Keratinocyte (primary cell): Measurements from ENCODE around the gene SLC38A2. TPM values are rescaled to one million over a fixed set of nuclear protein-coding genes. Genes with fewer than 3 reads are reported as not detected.

Experiments
- DNase-seq: peaks from one replicate; pipeline ENCODE4 v3.0.0-alpha.2; 2011; ENCODE audit warnings: low read depth, missing footprints, low spot score
- FAIRE-seq: peaks from 2 replicates; lab custom pipeline; 2011; peaks lifted over from hg19 to GRCh38; lab: Jason Lieb, UNC
- H2AFZ ChIP-seq: 2 replicates; pipeline ENCODE4 v1.6.0; 2012; ENCODE audit warnings: low read length, control low read depth, inconsistent platforms; ENCODE audit not compliant: control insufficient read depth
- H3K27ac ChIP-seq: 2 replicates; pipeline ENCODE4 v1.5.1; 2011; ENCODE audit warnings: low read length; ENCODE audit not compliant: control insufficient read depth, insufficient read depth
- H3K27me3 ChIP-seq: 3 replicates; pipeline ENCODE4 v1.6.0; 2011; ENCODE audit warnings: low read length; ENCODE audit not compliant: control insufficient read depth, insufficient read depth; ENCODE audit errors: extremely low read depth
- H3K36me3 ChIP-seq, 2 experiments: 2 replicates in 1 of 2; 3 replicates in 1 of 2; pipeline ENCODE4 v1.5.1; 2011; ENCODE audit warnings: low read length in 2 of 2, mild to moderate bottlenecking in 1 of 2; ENCODE audit not compliant: control insufficient read depth in 2 of 2, insufficient read depth in 2 of 2; ENCODE audit errors: extremely low read depth in 1 of 2
- H3K4me1 ChIP-seq: 3 replicates; pipeline ENCODE4 v1.5.1; 2011; ENCODE audit warnings: low read length; ENCODE audit not compliant: control insufficient read depth, insufficient read depth; ENCODE audit errors: extremely low read depth
- H3K4me2 ChIP-seq: 3 replicates; pipeline ENCODE4 v1.6.0; 2011; ENCODE audit warnings: low read depth, low read length; ENCODE audit not compliant: control insufficient read depth, insufficient read depth; ENCODE audit errors: extremely low read depth
- H3K4me3 ChIP-seq, 3 experiments: fragments of 200-600 bp in 1 of 3; sonication (generic) in 1 of 3; 2 replicates in 2 of 3; 3 replicates in 1 of 3; pipeline ENCODE4 v1.5.1; 2011 to 2016; ENCODE audit warnings: low read length in 3 of 3, mild to moderate bottlenecking in 3 of 3, control low read depth in 2 of 3, inconsistent platforms in 1 of 3, low read depth in 1 of 3, mixed read lengths in 1 of 3, mixed run types in 1 of 3, moderate library complexity in 1 of 3; ENCODE audit not compliant: control insufficient read depth in 2 of 3, insufficient read depth in 2 of 3; ENCODE audit errors: extremely low read depth in 1 of 3
- H3K79me2 ChIP-seq: 2 replicates; pipeline ENCODE4 v1.6.0; 2012; ENCODE audit warnings: low read length; ENCODE audit not compliant: control insufficient read depth, insufficient read depth
- H3K9ac ChIP-seq: 3 replicates; pipeline ENCODE4 v1.6.0; 2011; ENCODE audit warnings: low read length; ENCODE audit not compliant: control insufficient read depth, insufficient read depth; ENCODE audit errors: extremely low read depth
- H3K9me1 ChIP-seq: 3 replicates; pipeline ENCODE4 v1.6.0; 2011; ENCODE audit warnings: low read length; ENCODE audit not compliant: control insufficient read depth, insufficient read depth; ENCODE audit errors: extremely low read depth
- H3K9me3 ChIP-seq: 2 replicates; pipeline ENCODE4 v1.5.1; 2012; ENCODE audit warnings: low read depth, low read length; ENCODE audit not compliant: control insufficient read depth
- H4K20me1 ChIP-seq: 3 replicates; pipeline ENCODE4 v1.6.0; 2011; ENCODE audit warnings: low read length; ENCODE audit not compliant: control insufficient read depth, insufficient read depth; ENCODE audit errors: extremely low read depth
- CTCF ChIP-seq, 3 experiments: IDR thresholded peaks in 1 of 3; conservative IDR thresholded peaks in 1 of 3; optimal IDR thresholded peaks in 1 of 3; 2 replicates in 2 of 3; 3 replicates in 1 of 3; pipeline versions ENCODE3 to v1.5.1; 2011; ENCODE audit warnings: low read length in 3 of 3, mild to moderate bottlenecking in 3 of 3, moderate library complexity in 2 of 3, control low read depth in 1 of 3, inconsistent platforms in 1 of 3; ENCODE audit not compliant: insufficient read depth in 2 of 3; ENCODE audit errors: extremely low read depth in 1 of 3
- EZH2 ChIP-seq: IDR thresholded peaks from one replicate; pipeline ENCODE4 v1.6.1; 2012; ENCODE audit warnings: inconsistent platforms, mild to moderate bottlenecking, low read length, moderate library complexity
- dilution Hi-C: fragments of 300-500 bp; cut with MboI; formaldehyde crosslinking; loops from one replicate; pipeline ENCODE4 v1.7.0; 2020; ENCODE audit warnings: low sequenced_read_pairs; ENCODE audit not compliant: extremely low pct_ligation_motif_present
- polyA plus RNA-seq, 5 experiments: library from polyadenylated mRNA; depleted of rRNA in 3 of 5; stranded (reverse) in 3 of 5; stranded (forward) in 1 of 5; unstranded in 1 of 5; fragments of >200 nt; gene quantifications; 1 replicate in 1 of 5; 2 replicates in 3 of 5; 3 replicates in 1 of 5; pipeline versions ENCODE4 v1.2.1 to v1.2.3, GENCODE V29; 2011 to 2012; ENCODE audit warnings: missing spikeins in 2 of 5, low read depth in 1 of 5, low replicate concordance in 1 of 5

Gene SLC38A2
- polyA plus RNA-seq, 1 donor (not counting 4 experiments of a cell fraction or from before 2014, with no cell fraction given), result 577 TPM

GRCh38 chr12:46396826-46397225 is 24.3 kb upstream of the SLC38A2 start:
- no peak overlapping the region for H3K27ac ChIP-seq
- DNase-seq (no peak), FAIRE-seq (no peak)
- no peaks in the 10 kb centered on the region for H3K9me3 ChIP-seq
- dilution Hi-C loops, result no loop called here
- H3K4me3 ChIP-seq, result no peak overlapping the region
- TF ChIP-seq EZH2, result no peak
- TF ChIP-seq CTCF (optimal IDR thresholded peaks at IDR 0.05 in 1 of 3, IDR thresholded peaks at IDR 0.05 in 1 of 3, conservative IDR thresholded peaks at IDR 0.05 in 1 of 3; ENCODE audit: extremely low read depth in 1 of 3, insufficient read depth in 2 of 3, low read length in 3 of 3), result no peak
- H3K27me3 ChIP-seq, result no peaks in the 10 kb centered on the region
- H3K4me2 ChIP-seq, result no peak overlapping the region
- no peaks in the 10 kb centered on the region for H3K79me2 ChIP-seq
- no peak overlapping the region for H3K9ac ChIP-seq
- H4K20me1 ChIP-seq, result no peaks in the 10 kb centered on the region
- H3K36me3 ChIP-seq, result no peaks in the 10 kb centered on the region
- H2AFZ ChIP-seq, result no peak overlapping the region
- peaks cover 21% of the 10 kb centered on the region for H3K4me1 ChIP-seq
- no peaks in the 10 kb centered on the region for H3K9me1 ChIP-seq

- no peaks in the 10 kb centered on the region for H3K79me2 ChIP-seq
- no peak overlapping the region for H3K4me2 ChIP-seq
- H3K4me1 ChIP-seq, result peaks cover 28% of the 10 kb centered on the region
- H3K27me3 ChIP-seq, result no peaks in the 10 kb centered on the region
- TF ChIP-seq EZH2, result no peak
- no peak for TF ChIP-seq CTCF (optimal IDR thresholded peaks at IDR 0.05 in 1 of 3, IDR thresholded peaks at IDR 0.05 in 1 of 3, conservative IDR thresholded peaks at IDR 0.05 in 1 of 3; ENCODE audit: extremely low read depth in 1 of 3, insufficient read depth in 2 of 3, low read length in 3 of 3)
- dilution Hi-C loops, result no loop called here
- no peak overlapping the region for H3K27ac ChIP-seq
- FAIRE-seq, result no peak
- H3K4me3 ChIP-seq, result no peak overlapping the region
- H3K9me3 ChIP-seq, result no peaks in the 10 kb centered on the region
- no peaks in the 10 kb centered on the region for H3K36me3 ChIP-seq
- no peaks in the 10 kb centered on the region for H3K9me1 ChIP-seq
- DNase-seq, result no peak
- no peak overlapping the region for H2AFZ ChIP-seq
- no peak overlapping the region for H3K9ac ChIP-seq
- H4K20me1 ChIP-seq, result no peaks in the 10 kb centered on the region
Measured at GRCh38 chr12:46395388-46395787, 22.8 kb upstream of the SLC38A2 start.
